RWPE1 (cell line): ENCODE data around the gene DDX1.

Experiments
- CTCF ChIA-PET: fragments of 350-600 bp; sonication (Branson Sonifier 250); formaldehyde crosslinking; extraction: SDS; loops from one replicate; lab custom pipeline; 2021; lab: Yijun Ruan, JAX
- POLR2A ChIA-PET: fragments of 400-600 bp; formaldehyde crosslinking; extraction: SDS; loops from one replicate; lab custom pipeline; 2020; ENCODE audit warnings: antibody characterized with exemption; ENCODE audit not compliant: low non-redundant PET; lab: Yijun Ruan, JAX
- DNase-seq: peaks from one replicate; pipeline ENCODE4 v3.0.0; 2012; ENCODE audit warnings: low spot score
- H3K27ac ChIP-seq: fragments of 450-650 bp; 2 replicates; pipeline ENCODE4 v1.5.1; 2017
- CTCF ChIP-seq: fragments of 450-650 bp; conservative IDR thresholded peaks from 2 replicates; pipeline ENCODE4 v1.5.1; 2017; ENCODE audit warnings: low read depth, mild to moderate bottlenecking

The DDX1 gene

GRCh38 chr2:15651367-15651727 is 59.7 kb downstream of the DDX1 start:
- POLR2A ChIA-PET: no interaction called here

GRCh38 chr2:15652252-15652651 is 60.6 kb downstream of the DDX1 start:
- CTCF ChIA-PET: interaction anchor here (0.6 to 0.8 kb wide), 3 partner anchors 7 to 1069 kb away, joined by 3 to 6 read pairs (median 4); no protein-coding TSS in a partner anchor

More at GRCh38 chr2:15651367-15651727, 59.7 kb downstream of the DDX1 start:
- no peak for DNase-seq
- TF ChIP-seq CTCF: no peak
- CTCF ChIA-PET: interaction anchor here (0.6 to 0.7 kb wide), 2 partner anchors 8 to 1407 kb away, joined by 3 to 6 read pairs; no protein-coding TSS in a partner anchor
- no peak overlapping the region for H3K27ac ChIP-seq

GRCh38 chr2:15652801-15653200 is 61.1 kb downstream of the DDX1 start:
- POLR2A ChIA-PET: no interaction called here
- no peak for TF ChIP-seq CTCF

More at GRCh38 chr2:15652252-15652651, 60.6 kb downstream of the DDX1 start:
- POLR2A ChIA-PET: no interaction called here
- DNase-seq: no peak
- TF ChIP-seq CTCF: no peak
- H3K27ac ChIP-seq: no peak overlapping the region

GRCh38 chr2:15653806-15654726 is 62.4 kb downstream of the DDX1 start:
- ChIA-PET POLR2A (no interaction called here), CTCF (no interaction called here)
- no peak overlapping the region for H3K27ac ChIP-seq
- no peak for DNase-seq
- no peak for TF ChIP-seq CTCF

More at GRCh38 chr2:15652801-15653200, 61.1 kb downstream of the DDX1 start:
- CTCF ChIA-PET: interaction anchor here (0.8 kb wide), 1 partner anchor 855 kb away, joined by 3 read pairs; no protein-coding TSS in a partner anchor
- no peak for DNase-seq
- no peak overlapping the region for H3K27ac ChIP-seq

- POLR2A ChIA-PET: no interaction called here
These were observed 63.0 kb downstream of the DDX1 start for GRCh38 chr2:15654727-15655073.

More at GRCh38 chr2:15654727-15655073, 63.0 kb downstream of the DDX1 start:
- TF ChIP-seq CTCF: no peak
- no peak for DNase-seq
- H3K27ac ChIP-seq: no peak overlapping the region
- CTCF ChIA-PET: no interaction called here
